Lower leg skin (tissue), 3 donors: ENCODE data around the gene KCNJ6.

ENCODE experiments used
- POLR2A ChIP-seq, 2 donors: fragments of 450-650 bp; IDR thresholded peaks; one replicate each; pipeline ENCODE4 v1.6.1; 2016 to 2017; ENCODE audit warnings: antibody characterized with exemption in 2 of 2, mild to moderate bottlenecking in 1 of 2, moderate library complexity in 1 of 2
- TF ChIP-seq, protein P1 (sequence below), 3 donors: fragments of 450-650 bp; IDR thresholded peaks; one replicate each; pipeline ENCODE4 v1.5.1; 2016; ENCODE audit warnings: antibody characterized with exemption in 3 of 3, mild to moderate bottlenecking in 3 of 3, moderate library complexity in 2 of 3

DNA sequence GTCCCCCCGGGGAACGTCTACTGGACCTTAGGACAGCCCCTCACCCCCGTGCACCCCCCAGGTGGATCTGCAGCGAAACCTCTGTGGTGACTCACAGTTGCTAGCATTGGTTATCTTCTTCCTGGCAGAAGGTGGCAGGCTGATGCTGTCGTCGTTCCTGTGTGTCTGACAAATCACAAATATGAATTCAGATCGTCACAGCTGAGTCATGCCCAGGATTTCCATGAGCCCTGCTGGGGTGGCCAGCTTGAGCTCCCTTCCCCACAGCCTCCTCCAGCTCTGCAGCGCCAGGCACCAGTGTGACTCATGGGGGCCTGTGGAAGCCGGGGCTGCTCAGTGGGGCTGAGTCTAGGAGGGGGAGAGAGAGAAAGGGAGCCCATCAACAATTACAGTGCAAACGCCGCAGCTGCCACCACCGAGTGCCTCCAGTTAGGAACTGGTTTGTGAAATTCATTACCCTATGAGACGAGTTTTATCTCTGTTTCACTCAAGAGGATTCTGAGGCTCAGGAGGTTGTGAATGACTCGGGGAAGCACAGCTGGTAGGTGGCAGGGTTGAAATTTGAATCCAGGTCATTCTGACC lies 351.8 kb downstream of the KCNJ6 start:
- no peak for TF ChIP-seq POLR2A (IDR thresholded peaks at IDR 0.05)
- TF ChIP-seq, protein P1, sequence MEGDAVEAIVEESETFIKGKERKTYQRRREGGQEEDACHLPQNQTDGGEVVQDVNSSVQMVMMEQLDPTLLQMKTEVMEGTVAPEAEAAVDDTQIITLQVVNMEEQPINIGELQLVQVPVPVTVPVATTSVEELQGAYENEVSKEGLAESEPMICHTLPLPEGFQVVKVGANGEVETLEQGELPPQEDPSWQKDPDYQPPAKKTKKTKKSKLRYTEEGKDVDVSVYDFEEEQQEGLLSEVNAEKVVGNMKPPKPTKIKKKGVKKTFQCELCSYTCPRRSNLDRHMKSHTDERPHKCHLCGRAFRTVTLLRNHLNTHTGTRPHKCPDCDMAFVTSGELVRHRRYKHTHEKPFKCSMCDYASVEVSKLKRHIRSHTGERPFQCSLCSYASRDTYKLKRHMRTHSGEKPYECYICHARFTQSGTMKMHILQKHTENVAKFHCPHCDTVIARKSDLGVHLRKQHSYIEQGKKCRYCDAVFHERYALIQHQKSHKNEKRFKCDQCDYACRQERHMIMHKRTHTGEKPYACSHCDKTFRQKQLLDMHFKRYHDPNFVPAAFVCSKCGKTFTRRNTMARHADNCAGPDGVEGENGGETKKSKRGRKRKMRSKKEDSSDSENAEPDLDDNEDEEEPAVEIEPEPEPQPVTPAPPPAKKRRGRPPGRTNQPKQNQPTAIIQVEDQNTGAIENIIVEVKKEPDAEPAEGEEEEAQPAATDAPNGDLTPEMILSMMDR (IDR thresholded peaks at IDR 0.05), result no peak
